ENCODE data around the gene PAX6.

PAX6 gene

DNA sequence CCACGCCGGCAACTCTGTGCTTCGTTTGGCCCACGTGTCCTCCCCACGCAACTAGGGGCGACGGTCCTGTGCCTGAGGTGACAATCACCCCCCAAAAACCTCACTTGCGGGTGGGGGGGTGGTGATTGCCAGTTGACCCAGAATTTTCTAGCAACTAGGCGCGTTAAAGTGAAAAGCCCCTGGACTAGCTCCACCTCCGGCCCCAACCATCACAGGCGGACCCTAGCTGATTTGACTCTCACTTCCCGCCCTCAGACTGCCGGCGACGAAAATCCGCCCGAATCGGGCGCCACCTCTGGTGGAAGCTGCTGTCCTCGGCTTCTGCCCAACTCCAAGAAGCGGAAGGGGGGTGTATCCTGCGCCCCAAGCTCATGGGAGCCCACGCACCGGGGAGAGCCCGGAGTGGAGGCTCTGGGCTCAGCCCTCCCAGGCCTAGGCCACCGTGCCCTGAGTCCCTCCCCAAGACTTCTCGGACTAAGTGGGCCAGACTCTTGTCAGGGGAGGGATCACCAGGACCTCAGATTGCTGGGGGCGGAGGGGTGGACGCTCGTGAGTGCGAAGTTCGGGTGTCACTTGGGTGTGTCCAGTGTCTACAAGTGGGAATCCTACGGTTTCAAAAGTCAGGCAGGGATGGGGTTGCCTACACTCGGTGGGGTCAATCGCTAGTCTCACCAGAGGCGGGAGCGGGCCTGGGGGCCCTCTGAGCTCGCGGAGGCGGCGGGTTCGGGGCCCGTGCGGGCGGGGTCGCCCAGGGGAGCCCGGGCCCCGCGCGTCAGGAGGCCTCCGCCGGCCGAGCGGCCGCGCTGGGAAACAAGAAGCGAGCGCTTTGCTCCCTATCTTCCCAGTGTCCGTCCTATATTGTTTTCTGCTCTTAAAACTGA, 12.3 kb downstream of the PAX6 start:
- DNase-seq (ENCODE audit: low read depth in 4 of 4, low spot score in 1 of 4) = no peak

DNA sequence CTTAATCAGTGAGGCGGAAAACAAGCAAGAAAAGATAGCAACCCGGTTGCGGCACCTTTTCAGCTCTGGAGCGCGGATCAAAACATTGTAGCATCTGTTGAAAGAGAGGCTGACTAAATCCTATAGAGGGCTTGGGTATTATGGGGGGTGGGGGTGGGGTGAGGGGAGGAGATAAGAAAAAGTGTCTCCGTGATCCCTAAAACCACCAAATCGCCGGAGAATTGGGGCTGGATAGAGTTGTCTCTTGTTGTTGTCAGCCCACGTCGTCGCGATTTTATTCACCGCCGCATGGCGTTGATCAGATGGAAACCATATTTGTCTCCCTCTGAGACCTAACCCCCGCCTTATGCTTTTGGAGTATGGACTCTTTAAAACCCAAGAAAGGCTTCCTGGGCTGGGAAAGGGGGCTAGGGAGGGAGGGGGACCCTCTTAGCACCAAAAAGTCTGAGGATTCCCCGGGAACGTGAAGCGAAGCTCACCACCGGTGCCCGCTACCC, 13.0 kb downstream of the PAX6 start:
- DNase-seq (ENCODE audit: low read depth in 4 of 4, low spot score in 1 of 4) = no peak

DNA sequence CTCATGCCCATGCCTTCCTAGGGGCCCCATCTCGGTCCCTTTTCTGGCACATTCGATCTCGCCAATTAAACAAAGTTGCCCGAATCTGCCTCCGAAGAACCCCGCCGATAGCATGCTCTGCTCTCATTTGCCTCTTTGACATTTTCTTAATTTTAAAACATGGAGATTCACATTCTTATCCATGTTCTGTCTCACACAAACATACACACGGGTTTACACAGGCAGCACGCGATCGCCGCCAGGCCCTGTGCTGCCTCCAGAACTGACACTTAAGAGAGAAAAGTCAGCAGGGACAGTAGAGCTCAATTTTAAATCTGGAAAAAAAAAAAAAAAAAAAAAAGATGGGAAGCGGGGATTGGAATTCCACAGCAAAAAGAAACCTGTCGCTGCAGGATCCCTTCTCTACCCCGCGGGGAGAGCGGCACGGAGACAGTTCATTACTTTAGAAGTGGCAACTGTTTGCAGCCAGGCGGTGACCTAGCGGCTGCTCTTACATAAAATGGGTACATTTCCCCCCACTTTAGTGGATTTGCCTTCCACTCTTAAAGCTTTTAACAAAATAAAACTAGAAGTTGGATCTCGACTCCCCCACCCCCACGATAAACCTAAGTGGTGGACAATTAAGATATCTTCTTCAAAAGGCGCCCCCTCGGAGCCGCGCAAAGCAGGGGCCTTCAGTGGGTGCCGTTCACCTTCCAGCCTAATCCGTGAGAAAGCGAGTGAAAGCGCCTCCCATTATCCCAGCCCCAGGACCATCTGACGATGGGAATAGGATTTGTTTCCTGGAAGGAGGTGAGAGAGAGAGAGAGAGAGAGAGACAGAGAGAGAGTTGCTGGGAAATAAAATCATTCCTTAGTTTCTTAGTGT, 13.7 kb downstream of the PAX6 start:
- DNase-seq (ENCODE audit: low read depth in 4 of 4, low spot score in 1 of 4) = no peak

DNA sequence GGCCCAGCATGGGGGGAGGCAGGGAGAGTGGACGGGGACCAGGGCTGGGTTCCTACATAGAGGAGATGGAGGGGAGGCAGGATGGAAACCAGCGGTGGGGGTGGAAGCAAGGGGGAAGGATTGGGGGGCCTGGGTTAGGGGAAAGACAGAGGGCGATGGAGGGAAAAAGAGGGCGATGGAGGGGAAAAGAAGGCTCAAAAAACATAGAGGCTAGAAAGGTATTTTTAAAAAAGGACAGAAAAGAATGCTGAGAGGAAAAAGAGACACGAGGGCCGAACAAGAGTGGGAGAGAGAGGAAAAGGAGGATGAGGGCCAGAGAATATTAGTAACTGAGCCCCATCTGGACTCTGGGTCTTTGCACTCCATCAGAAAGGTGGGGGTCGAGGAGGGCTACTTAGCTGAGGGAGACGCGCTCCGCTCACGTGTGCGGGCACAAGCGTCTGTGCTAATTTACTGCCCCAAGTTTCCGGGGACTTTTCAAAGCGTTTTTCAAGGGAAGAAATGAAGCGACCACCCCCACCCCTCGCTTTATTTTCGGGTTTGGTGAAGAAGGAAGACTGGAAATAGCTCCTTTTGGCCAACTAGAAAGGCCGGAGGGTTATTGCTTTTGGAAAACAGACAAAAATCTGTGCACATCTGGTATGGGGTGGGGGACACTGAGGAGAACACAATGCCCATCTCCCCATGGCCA, 14.5 kb downstream of the PAX6 start:
- DNase-seq (ENCODE audit: low read depth in 4 of 4, low spot score in 1 of 4) = no peak

DNA sequence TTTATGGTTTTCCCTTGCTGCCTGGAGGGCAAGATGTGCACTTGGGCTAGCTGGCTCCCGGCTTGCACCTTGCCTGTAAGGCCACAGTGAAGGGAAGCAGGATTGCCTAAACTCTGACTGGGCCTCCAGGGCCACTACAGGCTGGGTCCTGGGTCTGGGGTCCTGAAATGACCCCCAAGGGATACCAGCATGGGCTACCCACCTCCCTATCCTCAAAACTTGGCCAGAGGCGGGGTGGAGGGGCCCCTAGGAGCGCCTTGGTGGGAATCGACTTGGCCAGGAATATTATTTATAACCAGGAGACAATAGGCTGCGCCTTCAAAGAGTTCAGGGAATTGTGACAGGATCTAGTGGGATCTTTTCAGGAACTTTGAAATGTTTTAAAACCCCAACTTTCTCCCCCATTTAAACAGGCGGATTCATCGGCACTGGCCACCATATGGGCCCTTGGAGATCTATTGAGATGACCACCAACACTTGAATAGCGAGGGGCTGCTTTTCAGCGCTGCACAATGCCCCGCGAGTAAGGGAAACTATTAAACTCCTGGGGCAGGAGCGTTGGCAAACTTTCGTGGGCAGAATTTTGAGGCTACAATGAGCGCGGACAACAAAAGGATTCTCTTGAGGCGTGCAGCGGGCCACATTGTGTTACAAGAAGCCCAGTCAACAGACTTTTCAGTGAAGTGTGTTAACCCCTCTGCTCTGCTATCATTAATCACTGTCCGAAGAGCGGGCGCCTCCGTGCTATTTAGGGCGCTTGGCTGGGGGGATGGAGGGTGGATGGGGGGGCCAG, 15.2 kb downstream of the PAX6 start:
- DNase-seq (ENCODE audit: low read depth in 4 of 4, low spot score in 1 of 4) = no peak

DNA sequence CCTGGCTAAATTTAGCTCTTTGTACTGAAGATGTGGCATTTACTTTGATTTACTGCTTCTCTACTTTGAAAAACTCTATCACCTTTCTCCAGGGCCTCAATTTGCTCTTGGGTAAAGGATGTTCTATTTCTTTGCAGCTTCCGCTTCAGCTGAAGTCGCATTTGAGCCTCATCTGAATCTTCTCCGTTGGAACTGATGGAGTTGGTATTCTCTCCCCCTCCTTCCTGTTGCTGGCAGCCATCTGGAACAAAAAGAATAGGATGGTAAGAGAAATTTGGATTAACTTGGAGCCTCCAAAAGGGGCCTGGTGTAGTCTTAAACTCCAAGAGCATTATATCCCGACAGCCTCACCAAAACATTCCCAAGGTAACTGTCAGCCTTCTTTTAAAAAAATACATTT, 16.6 kb downstream of the PAX6 start:
- DNase-seq (ENCODE audit: low read depth in 4 of 4, low spot score in 1 of 4) = no peak

DNA sequence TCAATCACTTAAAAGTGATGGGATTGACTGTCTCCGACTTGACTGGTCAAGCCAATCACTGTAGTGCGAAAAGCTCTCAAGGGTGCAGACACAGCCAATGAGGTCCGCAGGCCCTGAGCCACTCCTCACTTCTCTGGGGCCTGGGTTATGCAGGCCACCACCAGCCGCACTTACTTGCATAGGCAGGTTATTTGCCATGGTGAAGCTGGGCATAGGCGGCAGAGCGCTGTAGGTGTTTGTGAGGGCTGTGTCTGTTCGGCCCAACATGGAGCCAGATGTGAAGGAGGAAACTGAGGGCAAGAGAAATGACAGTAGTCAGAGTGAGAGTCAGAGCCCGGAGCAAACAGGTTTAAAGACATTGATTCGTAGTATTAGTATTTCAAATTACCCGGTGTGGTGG, 17.9 kb downstream of the PAX6 start:
- no peak for DNase-seq (ENCODE audit: low read depth in 4 of 4, low spot score in 1 of 4)

DNA sequence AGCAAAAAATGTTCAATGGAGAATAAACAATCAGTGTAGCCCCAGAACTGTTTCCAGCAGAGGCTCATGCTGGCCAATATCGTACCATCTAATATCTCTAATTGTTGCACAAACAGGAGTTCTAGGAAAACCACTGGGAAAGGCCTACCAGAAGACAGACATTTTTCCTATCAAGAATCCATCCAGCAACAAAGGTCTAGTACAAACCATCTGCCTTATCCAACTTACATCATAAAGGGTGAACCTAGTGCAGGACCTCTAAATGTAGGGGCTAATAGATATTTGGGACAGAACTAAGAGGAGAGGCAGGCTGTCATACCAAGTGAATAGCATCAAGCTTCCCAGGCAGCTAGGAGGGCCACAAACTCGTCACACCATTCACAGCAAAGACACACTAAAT, 18.7 kb downstream of the PAX6 start:
- DNase-seq (ENCODE audit: low read depth in 4 of 4, low spot score in 1 of 4) = no peak

DNA sequence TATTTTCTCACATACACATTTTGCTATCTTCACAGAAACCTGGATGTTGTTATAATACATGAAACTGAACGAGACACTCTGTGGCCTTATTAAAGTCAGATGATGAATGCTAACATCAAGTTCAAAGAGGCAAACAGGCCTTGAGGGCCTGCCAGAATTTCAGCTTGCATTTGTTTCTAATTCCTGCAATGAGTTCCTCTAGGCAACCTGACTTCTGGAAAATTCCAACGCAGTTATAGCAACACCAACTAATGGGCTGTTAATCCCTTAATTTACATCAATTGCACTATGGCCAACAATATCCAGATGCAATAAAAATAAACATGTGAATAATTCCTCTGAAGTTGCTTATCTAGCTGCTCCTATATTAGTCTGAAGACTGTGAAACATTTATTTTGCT, 19.1 kb downstream of the PAX6 start:
- DNase-seq (ENCODE audit: low read depth in 4 of 4, low spot score in 1 of 4) = no peak

DNA sequence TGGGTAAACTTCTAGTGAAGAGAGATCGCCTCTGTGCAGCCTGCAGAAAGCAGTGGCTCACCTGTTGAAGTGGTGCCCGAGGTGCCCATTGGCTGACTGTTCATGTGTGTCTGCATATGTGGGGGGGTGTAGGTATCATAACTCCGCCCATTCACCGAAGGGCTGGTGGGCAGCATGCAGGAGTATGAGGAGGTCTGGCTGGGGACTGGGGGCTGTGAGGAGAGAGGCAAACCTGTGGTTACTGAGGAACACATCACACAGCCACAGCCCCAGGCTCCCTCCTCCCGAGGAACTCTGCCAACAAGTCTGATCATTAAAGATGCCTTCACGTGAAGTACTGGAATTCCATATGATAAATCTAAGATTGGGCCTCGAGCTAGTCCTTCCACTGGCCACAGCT, 20.5 kb downstream of the PAX6 start:
- DNase-seq (ENCODE audit: low read depth in 4 of 4, low spot score in 1 of 4) = no peak

DNA sequence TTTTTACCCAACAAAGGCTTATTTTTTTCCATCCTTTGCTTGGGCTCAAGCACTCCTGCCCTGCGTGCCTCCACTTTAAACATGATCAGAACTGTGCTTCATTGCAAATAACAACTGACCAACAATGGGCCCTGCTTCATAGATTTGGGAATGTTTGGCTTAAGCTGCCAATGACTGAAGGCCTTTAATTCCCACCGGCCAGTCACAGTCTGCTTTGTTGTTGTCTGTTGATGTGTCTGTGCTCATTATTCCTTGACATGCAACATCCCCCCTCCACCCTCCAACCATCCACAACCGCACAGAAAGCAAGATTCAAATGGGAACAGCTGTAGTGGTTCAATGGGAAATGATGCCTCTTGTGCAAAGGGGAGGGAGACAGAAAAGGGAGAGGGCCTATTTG, 23.0 kb downstream of the PAX6 start:
- DNase-seq (ENCODE audit: low read depth in 4 of 4, low spot score in 1 of 4) = no peak

DNA sequence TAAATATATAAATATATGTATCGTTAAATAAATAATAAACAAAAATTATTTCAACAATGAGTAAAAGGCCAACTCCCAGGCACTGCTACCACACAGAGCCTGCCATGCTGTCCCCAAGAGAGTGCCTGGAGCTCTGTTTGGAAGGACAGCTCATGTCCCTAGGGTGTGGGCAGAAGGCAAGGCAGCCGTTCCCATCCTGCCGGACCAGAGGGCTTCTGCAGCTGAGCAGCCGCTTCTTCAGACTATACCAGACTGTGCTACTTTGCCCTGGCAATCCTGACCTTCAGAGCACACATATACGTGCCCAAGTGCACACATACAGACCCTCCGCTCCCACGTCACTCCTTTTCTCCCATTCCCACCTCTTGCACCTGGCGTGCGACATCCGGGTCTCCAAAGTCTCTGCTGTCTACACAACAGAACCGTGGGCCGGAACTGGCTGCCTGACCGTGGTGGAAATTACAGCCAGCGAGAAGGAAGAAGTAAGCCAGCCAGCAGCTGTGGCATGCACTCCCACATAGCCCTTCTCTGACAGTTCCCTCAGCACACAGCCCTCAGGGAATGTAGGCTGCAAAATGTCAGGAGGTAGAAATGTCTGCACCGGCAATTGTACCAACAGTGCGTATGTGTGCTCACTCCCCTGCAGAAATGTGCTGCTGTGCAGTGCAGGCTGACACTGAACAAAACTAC, 24.0 kb downstream of the PAX6 start:
- no peak for DNase-seq (ENCODE audit: low read depth in 4 of 4, low spot score in 1 of 4)

DNA sequence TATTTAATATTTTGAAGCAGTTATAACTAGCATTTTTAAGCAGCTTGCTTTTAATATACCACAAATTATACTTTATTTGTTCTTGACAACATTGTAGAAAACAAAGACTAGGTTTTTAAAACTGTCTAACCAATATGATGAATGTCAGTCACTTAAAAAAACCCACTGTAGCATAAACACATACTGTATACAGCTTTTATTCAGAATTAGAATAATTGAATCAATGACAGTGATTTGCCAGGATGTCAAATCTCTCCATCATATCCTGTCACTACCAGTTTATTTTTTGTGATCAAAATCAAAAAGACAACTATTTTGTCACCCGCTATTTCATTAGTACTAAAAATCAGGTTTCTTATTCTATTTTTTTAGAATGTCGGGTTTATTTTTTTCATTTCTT, 26.5 kb downstream of the PAX6 start:
- no peak for DNase-seq (ENCODE audit: low read depth in 4 of 4, low spot score in 1 of 4)

DNA sequence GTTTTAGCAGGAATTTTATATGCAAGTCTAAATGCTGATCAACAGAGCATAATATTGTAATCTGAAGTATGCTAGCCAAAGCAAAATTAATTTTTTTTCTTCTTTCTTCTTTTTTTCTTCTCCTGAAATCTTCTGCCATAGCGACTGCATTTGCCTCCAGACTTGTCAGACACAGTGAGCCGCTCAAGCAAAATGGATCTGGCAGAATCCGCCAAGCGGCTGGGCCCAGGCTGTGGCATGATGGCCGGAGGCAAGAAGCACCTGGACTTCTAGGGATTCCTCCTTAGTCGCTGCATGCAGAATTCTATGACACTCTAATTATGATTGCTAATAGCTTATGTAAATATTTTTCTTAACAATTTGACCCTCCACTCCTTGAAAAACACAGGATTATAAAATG, 27.9 kb downstream of the PAX6 start:
- no peak for DNase-seq (ENCODE audit: low read depth in 4 of 4, low spot score in 1 of 4)

DNA sequence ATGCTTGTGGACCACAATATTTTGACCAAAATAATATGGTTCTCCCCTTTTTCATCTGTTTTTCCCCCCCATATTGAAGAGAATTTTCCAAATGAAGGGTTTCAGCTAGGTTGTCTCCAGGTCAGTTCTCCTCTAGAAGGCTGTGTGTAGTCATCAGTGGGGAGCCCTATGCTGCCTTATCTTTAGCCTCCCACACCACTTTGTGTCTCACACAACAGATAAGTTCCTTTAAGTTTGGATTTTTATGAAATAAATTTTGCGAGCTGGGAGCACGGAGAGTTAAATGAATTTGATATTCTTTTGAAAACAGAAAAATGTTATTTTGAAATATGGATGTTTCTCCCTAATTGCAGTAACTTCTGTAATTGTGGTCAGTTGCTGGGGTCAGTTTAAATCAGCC, 28.9 kb downstream of the PAX6 start:
- no peak for DNase-seq (ENCODE audit: low read depth in 4 of 4, low spot score in 1 of 4)

DNA sequence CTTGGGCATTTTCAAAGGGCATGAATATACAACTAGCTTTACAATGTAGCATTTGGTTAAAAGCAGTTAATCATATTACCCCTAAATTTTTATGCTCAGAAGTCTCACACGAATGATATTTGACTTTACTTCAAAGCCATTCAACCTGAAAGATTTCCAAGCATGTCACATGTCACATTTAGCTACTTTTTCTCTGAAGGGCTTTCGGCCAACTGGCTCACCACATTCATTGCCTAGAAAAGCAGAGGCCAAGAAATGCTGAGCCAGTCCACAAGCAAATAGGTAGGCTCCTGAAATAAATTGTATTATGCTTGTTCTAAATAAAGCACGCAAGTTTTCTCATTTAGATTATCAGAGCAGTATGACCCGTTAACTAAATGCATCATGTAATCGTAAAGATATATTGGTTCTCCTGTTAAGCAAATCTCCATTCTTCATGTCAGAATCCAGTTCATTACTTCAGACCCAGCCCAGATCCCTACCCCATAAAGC, 30.6 kb downstream of the PAX6 start:
- DNase-seq (ENCODE audit: low read depth in 4 of 4, low spot score in 1 of 4) = no peak

DNA sequence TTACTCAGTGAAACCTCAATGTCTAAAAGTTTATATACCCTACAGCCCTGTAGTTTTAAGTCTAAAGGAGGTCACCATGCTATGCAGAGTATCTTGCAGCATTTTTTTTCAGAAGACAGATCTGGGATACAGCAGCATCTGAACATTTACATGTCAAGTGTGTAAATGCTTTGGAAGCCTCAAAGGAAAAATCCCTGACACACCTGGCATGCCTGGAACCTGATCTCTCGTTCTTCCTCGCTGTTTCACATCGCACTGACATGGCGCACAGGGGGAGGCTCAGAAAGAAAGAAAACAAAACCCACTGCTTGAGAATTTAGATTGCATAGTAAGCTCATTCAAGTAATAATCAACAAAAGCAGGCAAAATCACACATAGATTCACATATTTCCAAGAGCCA, 31.0 kb downstream of the PAX6 start:
- no peak for DNase-seq (ENCODE audit: low read depth in 4 of 4, low spot score in 1 of 4)

DNA sequence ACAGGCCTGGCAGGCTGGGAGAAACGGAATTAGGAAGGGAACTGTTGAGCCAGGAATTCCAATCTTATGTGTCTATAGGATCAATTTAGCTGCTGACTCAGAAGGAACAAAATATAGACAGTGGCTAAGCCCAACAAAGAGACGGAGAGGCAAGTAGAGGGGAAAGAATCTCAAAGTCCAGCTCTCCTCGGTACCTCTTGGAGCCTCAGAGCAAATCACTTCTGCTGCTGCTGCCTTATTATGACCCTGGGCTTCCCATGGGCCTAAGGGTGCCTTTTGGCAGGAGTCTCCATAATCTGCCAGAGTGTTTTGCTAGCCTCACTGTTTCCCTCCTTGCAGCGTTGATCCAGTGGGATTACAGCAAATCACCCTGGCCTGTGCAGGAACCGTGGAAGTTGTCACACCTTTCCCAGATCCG, 31.7 kb downstream of the PAX6 start:
- DNase-seq (ENCODE audit: low read depth in 4 of 4, low spot score in 1 of 4) = no peak

DNA sequence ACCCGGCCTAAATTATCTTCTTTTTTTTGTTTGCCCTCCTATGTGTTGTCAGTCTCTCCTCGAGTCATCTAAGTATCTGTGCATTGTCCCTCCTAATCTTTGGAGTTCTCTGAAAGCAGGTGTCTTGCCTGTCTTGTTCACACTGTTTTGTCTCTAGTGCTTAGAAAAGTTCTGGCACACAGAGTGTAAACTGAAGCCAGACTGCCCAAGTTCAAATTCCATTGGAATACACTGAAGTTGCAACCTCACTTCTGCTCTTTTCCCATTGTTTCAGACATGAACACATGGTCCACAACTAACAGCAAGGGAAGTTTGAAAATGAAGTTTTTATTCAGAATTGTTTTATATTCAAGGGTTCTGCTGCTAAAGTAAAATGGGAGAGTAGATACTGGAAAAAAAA, 38.7 kb downstream of the PAX6 start:
- DNase-seq (ENCODE audit: low read depth in 4 of 4, low spot score in 1 of 4) = no peak

Measured in stimulated activated CD4-positive, alpha-beta T cell treated with anti-CD3 and anti-CD28 coated beads, Interleukin-1b, Interleukin-23, amount 100 ng/mL, for 24 hours (primary cell).